Neutrophil (primary cell): ENCODE data around the gene GRPEL2.

Experiments
- H3K27ac ChIP-seq: fragments of 200-600 bp; sonication (generic); 2 replicates; pipeline ENCODE4 v1.5.1; 2016; ENCODE audit warnings: mild to moderate bottlenecking, moderate library complexity
- H3K27me3 ChIP-seq: fragments of 200-600 bp; sonication (generic); 2 replicates; pipeline ENCODE4 v1.6.0; 2016; ENCODE audit warnings: mild to moderate bottlenecking
- H3K36me3 ChIP-seq: fragments of 200-600 bp; sonication (generic); 2 replicates; pipeline ENCODE4 v1.5.1; 2017
- H3K4me1 ChIP-seq, 2 experiments: fragments of 200-600 bp in 1 of 2; sonication (generic) in 1 of 2; 1 replicate in 1 of 2; 2 replicates in 1 of 2; pipeline versions ENCODE4 v1.5.1 to v1.6.1; 2013 to 2016; ENCODE audit warnings: low read depth in 1 of 2, low read length in 1 of 2, mild to moderate bottlenecking in 1 of 2, moderate library complexity in 1 of 2; ENCODE audit not compliant: control insufficient read depth in 1 of 2, insufficient read depth in 1 of 2
- H3K4me3 ChIP-seq, 2 experiments: fragments of 200-600 bp in 1 of 2; sonication (generic) in 1 of 2; 1 replicate in 1 of 2; 2 replicates in 1 of 2; pipeline ENCODE4 v1.5.1; 2013 to 2016; ENCODE audit warnings: low read depth in 1 of 2, low read length in 1 of 2, mild to moderate bottlenecking in 1 of 2, moderate library complexity in 1 of 2
- H3K9me3 ChIP-seq: fragments of 200-600 bp; sonication (generic); 2 replicates; pipeline ENCODE4 v1.5.1; 2016
- TF ChIP-seq, protein P1 (sequence below): fragments of 200-600 bp; sonication (generic); IDR thresholded peaks from 2 replicates; pipeline ENCODE4 v1.5.1; 2016; ENCODE audit warnings: antibody characterized with exemption

Gene GRPEL2

DNA sequence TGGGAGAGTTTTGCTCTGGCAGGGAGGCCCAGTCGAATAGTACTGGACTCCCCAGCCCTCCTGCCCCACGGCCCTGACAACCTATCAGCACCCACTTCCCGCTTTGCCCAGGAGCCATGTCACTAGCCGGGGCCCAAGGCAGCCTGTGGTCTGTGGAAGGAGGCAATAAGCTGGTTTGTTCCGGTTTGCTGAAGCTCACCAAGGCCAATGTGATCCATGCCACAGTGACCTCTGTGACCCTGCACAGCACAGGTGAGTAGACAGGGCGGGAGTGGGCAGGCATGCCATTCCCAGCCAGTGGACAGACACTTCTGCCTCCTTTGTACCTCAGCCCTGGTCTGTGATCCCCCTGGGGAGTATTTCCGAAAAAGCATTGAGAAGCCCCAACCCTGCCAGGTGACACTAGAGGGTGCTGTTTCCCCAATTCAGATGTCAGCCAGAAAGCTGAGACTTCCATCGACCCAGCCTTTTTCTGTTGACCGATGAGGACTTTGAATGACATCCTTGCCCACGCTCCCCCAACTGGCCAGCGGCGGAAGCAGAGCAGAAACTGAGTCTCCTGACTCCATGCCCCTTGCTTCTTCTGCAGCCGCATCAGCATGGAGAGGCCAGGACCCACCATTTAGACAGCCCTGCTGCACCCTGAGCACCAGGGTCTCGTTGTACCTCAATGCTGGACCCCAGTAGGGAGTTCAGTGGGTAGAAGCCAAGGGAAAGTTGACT, 22.1 kb downstream of the GRPEL2 start:
- no peaks in the 10 kb centered on the region for H3K9me3 ChIP-seq
- peaks cover 8 to 24% of the 10 kb centered on the region in 2 experiments for H3K4me1 ChIP-seq
- H3K27ac ChIP-seq = peak overlapping the region; percentile 51
- no peaks in the 10 kb centered on the region for H3K27me3 ChIP-seq
- TF ChIP-seq, protein P1, sequence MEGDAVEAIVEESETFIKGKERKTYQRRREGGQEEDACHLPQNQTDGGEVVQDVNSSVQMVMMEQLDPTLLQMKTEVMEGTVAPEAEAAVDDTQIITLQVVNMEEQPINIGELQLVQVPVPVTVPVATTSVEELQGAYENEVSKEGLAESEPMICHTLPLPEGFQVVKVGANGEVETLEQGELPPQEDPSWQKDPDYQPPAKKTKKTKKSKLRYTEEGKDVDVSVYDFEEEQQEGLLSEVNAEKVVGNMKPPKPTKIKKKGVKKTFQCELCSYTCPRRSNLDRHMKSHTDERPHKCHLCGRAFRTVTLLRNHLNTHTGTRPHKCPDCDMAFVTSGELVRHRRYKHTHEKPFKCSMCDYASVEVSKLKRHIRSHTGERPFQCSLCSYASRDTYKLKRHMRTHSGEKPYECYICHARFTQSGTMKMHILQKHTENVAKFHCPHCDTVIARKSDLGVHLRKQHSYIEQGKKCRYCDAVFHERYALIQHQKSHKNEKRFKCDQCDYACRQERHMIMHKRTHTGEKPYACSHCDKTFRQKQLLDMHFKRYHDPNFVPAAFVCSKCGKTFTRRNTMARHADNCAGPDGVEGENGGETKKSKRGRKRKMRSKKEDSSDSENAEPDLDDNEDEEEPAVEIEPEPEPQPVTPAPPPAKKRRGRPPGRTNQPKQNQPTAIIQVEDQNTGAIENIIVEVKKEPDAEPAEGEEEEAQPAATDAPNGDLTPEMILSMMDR = peak; percentile 65
- no peak overlapping the region for H3K4me3 ChIP-seq
- no peaks in the 10 kb centered on the region for H3K36me3 ChIP-seq

DNA sequence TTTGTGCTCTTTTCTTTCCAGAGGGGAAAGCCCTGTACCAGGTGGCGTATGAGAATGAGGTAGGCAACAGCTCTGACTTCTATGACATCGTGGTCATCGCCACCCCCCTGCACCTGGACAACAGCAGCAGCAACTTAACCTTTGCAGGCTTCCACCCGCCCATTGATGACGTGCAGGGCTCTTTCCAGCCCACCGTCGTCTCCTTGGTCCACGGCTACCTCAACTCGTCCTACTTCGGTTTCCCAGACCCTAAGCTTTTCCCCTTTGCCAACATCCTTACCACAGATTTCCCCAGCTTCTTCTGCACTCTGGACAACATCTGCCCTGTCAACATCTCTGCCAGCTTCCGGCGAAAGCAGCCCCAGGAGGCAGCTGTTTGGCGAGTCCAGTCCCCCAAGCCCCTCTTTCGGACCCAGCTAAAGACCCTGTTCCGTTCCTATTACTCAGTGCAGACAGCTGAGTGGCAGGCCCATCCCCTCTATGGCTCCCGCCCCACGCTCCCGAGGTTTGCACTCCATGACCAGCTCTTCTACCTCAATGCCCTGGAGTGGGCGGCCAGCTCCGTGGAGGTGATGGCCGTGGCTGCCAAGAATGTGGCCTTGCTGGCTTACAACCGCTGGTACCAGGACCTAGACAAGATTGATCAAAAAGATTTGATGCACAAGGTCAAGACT, 22.8 kb downstream of the GRPEL2 start:
- no peaks in the 10 kb centered on the region for H3K9me3 ChIP-seq
- H3K27ac ChIP-seq = no peak overlapping the region
- no peak overlapping the region for H3K4me3 ChIP-seq
- TF ChIP-seq, protein P1 = no peak
- H3K4me1 ChIP-seq = peaks cover 8 to 17% of the 10 kb centered on the region in 2 experiments
- no peaks in the 10 kb centered on the region for H3K27me3 ChIP-seq
- H3K36me3 ChIP-seq = no peaks in the 10 kb centered on the region

DNA sequence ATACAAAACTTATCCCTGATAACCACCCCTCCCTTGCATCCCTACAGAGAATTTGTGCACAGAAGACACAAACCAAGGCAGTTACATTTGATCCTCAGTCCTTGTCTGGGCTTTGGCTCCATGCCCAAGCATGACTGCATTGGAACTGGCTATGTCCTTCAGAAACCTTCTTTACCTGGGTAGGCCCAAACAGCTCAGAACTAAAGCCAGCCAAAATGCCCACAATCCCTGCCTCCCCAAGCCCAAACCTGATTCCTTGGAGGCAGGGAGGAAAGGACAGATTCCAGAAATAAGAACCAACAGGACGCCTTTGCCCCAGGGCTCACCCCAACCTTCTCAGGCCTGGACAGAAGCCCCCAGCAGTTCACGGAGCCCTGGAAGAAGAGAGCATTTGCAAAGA, 25.6 kb downstream of the GRPEL2 start:
- no peak overlapping the region for H3K27ac ChIP-seq
- H3K4me1 ChIP-seq = peaks cover 8 to 10% of the 10 kb centered on the region in 2 experiments
- H3K9me3 ChIP-seq = no peaks in the 10 kb centered on the region
- no peak overlapping the region for H3K4me3 ChIP-seq
- no peaks in the 10 kb centered on the region for H3K27me3 ChIP-seq
- TF ChIP-seq, protein P1 = no peak
- H3K36me3 ChIP-seq = no peaks in the 10 kb centered on the region

DNA sequence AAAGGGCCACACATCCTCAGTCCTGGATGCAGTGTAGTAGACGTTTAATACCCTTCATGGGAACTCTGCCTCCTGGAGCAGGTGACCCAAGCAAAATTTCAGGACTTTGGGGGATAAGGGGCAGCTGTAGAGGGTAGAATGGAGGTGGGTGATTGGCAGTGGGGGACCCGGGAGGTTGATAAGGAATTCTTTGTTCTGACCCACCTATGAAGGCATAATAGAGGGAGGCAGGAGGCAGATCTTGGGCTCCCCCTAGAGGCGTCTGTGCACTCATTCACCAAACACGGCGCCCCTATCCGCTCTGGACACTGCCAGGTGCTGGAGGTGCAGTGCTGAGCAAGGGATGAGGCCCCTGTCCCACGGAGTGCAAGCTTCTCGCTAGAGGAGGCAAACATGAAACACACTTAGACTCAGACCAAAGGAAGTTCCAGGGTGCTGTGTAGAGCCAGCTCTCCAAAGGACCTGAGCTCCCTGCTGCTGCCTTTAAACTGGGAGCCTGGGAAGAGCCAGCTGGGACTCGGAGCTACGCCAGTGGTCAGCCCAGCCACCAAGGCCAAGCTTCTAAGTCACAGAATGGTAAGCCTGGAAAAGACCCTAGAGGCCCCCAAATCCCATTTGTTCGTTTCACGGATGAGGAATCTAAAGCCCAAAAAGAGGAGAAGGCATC, 26.1 kb downstream of the GRPEL2 start:
- TF ChIP-seq, protein P1 = peak; percentile 75
- Histone ChIP-seq H3K9me3 (no peaks in the 10 kb centered on the region), H3K4me3 (no peak overlapping the region), H3K4me1 (peaks cover 8 to 10% of the 10 kb centered on the region in 2 experiments), H3K27ac (no peak overlapping the region), H3K27me3 (no peaks in the 10 kb centered on the region), H3K36me3 (no peaks in the 10 kb centered on the region)

DNA sequence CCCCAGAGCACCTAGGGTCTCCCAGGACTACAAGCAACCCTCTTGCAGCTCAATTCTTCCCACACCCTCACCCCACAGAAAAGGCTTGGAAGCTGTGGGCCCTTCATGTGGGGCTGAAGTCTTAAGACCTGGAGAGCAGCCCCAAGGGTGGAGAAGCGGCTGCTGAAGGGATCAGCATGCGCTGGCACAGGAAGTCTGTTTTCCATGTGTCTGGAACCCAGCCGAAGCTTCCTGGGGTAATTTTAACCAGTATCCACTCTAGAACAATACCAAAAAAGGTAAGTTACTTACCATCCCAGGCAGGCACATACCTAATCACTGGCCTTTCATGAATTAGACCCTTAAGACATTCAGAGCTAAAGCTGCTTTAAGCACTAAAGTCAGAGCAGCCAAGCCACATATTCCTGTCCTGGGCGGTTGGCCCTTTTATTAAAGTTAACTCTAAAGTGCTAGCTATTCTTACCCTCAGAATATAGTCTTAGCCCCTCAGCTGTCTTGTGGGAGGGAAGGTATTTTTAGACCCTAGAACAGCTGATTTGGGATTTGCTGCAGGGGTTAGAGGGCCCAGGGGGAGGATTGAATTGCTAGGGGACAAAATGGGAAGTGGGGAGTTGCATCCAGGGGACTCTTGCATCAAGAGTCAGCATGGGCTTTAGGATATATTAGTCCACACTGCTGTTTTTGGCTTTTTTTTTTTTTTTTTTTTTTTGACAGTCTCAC, 26.9 kb downstream of the GRPEL2 start:
- Histone ChIP-seq H3K36me3 (no peaks in the 10 kb centered on the region), H3K27me3 (no peaks in the 10 kb centered on the region), H3K27ac (no peak overlapping the region), H3K9me3 (no peaks in the 10 kb centered on the region), H3K4me1 (peaks cover 5% of the 10 kb centered on the region in 2 experiments), H3K4me3 (no peak overlapping the region)
- TF ChIP-seq, protein P1 = no peak
